Epithelial cell of prostate (primary cell): ENCODE measurements around the gene PBRM1.

ENCODE experiments used
- DNase-seq: peaks from one replicate; pipeline ENCODE4 v3.0.0-alpha.2; 2011; ENCODE audit warnings: low read depth, low spot score
- H3K27ac ChIP-seq: fragments of 450-650 bp; 2 replicates; pipeline ENCODE4 v1.5.1; 2017; ENCODE audit warnings: mild to moderate bottlenecking

PBRM1 gene

DNA sequence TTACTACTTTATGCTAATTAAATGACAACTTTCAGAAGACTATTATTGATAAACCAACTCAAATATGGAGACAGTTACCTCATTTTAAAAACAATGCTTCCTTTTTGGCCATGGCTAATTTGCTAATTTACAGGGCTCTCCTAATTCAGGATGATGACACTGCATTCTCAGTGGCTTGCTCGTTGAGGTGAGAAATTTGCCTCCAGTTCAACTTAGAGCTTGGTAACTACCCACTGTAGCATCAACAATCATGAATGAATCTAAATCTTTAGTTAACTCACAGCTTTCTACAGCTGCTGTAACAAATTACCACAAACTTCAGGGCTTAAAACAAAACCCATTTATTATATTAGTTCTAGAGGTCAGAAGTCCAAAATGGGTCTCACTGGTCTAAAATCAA, 14.0 kb downstream of the PBRM1 start:
- peak overlapping the region; percentile 76 for H3K27ac ChIP-seq
- DNase-seq = no peak

GRCh38 chr3:52670621-52671521, 14.8 kb downstream of the PBRM1 start:
- DNase-seq = peak; percentile 97
- H3K27ac ChIP-seq = peak overlapping the region; percentile 76

DNA sequence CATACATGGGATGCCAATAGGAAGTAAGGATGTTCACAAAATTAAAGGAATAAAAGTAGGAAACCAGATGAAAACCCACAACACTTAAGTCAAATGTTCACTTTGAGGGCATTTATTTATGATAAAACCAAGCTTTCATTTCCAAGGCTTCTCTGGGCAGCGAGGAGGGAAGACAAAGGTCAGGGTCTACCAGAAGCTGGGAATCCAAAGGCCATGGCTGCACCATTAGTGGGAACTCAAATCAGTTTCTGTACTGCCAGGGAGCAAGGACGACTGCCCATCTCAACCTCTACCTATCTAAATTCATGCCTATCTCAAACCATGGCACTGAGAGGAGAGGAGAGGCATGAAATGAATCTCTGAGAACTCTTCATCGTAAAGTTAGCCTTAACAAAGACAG, 22.6 kb downstream of the PBRM1 start:
- no peak for DNase-seq
- no peak overlapping the region for H3K27ac ChIP-seq

- DNase-seq = no peak
- no peak overlapping the region for H3K27ac ChIP-seq
Measured at GRCh38 chr3:52660046-52660445, 25.7 kb downstream of the PBRM1 start.

DNA sequence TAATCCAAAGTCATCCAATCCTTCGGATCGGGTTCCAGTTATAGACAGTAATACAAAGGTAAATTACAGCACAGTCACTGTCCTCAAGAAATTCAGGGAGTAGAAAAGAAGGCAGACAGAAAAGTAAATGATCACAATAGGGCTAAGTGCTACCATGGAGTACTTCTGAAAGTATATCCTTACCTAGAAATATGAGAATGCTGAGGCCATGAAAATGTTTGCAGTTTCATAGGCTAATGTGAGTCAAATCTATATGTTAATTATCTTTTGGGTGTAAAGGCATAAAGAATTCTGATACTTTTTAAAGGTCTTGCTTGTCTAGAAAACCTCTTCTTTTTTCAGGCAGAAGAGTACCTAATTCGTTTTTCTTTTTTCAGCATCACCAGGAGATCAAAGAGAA, 29.8 kb downstream of the PBRM1 start:
- DNase-seq = no peak
- H3K27ac ChIP-seq = no peak overlapping the region

DNA sequence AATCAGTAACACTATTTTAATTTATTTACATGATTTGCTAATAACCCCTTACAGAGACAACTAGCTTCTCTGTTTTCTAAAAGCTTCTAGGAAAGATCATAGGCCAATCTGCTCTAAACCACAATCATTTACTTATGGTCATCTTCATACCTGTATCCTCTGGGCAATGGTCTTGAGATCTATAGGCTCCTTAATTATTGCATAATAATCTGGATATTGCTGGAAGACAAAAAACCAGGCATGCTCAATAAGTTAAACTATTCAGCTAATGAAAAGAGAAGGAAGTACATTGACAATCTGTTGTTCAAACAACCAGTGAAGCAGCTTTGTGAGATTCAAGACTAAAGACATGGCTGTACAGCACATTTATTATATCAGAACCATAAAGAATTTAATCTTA, 34.1 kb downstream of the PBRM1 start:
- no peak for DNase-seq
- no peak overlapping the region for H3K27ac ChIP-seq

GRCh38 chr3:52650439-52650838, 35.3 kb downstream of the PBRM1 start:
- H3K27ac ChIP-seq = no peak overlapping the region
- no peak for DNase-seq

DNA sequence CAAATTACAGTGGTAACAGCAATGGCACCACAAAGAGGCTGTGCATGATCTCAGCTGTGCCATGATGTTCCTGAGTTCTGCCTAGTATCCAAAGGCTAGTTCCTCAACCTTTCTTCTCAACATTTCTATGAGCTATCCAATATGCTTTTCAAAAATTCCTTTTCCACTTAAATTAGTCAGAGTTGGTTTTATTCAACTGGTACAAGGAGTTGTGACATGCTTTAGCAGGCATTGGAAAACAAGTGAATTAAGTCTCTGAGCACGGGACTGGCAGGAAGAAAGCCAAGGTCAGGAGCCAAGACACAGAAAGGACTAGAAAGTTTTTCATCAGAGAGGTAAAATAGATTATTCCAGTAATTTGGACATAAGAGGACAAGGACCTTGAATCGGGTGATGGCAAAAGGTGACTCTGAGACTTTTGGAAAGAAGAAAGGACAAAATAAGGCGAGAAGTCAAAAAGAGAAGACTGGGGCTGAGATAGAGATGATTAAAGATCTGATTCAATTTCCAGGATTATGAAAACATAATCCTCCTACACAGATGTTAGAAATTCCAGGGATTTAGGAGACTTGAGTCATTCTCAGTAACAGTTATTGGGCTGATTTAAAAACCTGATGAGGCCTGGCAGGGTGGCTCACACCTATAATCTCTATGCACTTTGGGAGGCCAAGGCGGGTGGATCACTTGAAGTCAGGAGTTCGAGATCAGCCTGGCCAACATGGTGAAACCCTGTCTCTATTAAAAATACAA, 36.1 kb downstream of the PBRM1 start:
- H3K27ac ChIP-seq = no peak overlapping the region
- DNase-seq = no peak

DNA sequence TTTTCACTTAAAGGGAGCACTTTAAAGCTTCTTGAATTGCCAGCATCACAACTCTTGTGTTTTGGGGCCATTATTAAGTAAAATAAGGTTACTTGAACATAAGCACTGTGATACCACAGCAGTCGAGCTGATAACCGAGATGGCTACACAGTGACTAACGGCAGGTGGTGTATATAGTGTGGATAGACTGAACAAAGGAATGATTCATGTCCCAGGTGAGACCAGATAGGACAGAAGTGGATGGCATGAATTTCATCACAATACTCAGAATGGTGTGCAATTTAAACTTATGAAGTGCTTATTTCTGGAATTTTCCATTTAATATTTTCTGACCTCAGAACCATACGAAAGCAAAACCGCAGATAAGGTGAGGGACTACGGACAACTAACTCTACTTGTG, 40.2 kb downstream of the PBRM1 start:
- no peak overlapping the region for H3K27ac ChIP-seq
- no peak for DNase-seq

DNA sequence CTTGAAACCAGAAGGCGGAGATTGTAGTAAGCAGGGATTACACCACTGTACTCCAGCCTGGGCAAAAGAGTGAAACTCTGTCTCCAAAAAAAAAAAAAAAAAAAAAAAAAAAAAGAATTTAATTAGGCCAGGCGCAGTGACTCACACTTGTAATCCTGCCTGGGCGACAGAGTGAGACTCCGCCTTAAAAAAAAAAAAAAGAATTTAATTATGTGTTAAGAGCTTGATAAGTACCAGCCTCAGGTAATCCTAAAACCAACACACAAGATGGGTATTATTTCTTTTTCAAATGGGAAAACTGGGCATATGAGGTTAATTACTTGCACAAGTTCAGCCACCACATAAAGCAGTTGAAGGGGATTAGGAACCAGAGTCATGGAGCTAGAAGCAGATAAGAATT, 49.0 kb downstream of the PBRM1 start:
- H3K27ac ChIP-seq = no peak overlapping the region
- DNase-seq = no peak

- no peak for DNase-seq
- no peak overlapping the region for H3K27ac ChIP-seq
Measured at GRCh38 chr3:52633786-52634185, 51.9 kb downstream of the PBRM1 start.

DNA sequence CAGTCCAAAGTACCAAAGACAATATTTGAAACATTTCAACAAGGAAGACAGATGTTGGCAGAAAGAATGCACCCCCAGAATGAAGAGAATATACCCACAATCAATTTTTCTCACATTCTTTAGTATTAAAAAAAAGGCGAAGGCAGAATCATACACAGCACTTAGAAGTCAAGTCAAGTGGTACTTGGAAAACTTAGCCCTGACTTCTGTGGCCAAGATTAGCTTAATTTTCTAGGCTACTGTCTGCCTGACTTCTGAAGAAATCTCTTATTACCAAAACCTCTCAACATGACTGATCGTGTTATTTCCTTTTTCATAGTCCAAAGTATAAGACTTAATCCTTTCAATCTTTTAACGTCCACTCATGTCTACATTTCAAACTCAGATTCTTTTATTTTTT, 60.7 kb downstream of the PBRM1 start:
- no peak overlapping the region for H3K27ac ChIP-seq
- DNase-seq = no peak

DNA sequence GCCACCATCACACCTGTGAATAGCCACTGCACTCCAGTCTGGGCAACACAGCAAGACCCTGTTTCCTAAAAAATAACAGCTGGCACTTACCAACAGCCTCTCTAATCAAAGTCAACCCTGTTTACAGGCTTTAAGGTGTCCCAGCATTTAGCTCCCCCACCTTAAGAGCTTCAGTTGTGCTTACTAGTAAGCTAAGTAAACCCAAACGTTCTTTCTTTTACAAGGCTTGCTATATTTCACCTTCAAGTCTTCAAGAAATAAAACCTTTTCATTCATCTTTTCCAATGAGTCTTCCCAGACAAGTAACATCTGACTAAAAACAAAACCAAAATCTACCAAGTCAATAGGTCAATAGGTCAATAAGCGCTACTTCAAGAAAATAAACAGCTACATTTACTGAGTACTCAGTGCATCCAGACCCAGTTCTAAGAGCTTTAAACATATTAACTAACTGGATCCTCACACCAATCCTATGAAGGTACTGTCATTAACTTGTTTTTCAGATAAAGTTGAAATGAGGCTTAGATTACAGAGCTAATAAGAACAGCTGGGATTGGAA, 62.4 kb downstream of the PBRM1 start:
- H3K27ac ChIP-seq = no peak overlapping the region
- no peak for DNase-seq

DNA sequence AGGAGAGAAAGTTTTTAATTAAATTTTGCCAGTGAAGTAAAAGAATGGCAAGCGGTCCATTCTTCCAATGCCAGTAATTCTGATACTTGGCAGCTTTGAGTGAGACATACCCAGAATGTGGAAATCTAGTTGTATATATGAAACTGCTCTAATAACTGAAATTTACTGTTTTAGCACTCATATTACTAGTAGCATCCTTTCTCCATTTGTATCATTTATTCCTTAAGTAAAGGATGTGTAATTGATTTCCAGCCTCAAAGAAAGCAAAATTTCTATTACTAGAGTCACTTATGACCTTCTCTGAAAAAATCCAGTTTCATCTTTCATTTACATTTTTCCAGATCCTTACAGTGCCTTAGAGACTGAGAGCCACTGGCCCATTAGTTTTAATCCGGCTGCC, 65.1 kb downstream of the PBRM1 start:
- no peak overlapping the region for H3K27ac ChIP-seq

GRCh38 chr3:52615166-52615565, 70.5 kb downstream of the PBRM1 start:
- no peak overlapping the region for H3K27ac ChIP-seq
- no peak for DNase-seq

More for the DNA sequence above, 65.1 kb downstream of the PBRM1 start:
- no peak for DNase-seq

DNA sequence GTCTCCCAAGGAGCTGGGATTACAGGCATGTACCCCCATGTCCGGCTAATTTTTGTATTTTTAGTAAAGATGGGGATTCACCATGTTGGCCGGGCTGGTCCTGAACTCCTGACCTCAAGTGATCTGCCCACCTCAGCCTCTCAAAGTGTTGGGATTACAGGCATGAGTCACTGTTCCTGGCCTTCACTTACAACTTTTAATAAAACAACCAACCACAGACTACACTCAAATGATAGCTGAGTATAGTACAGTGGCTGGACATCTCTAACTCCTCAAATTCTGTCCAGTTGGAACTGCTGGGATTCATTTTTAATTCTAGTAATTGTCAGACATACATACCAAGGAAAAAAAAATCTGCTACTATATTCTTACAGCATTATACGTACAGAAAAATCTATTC, 71.0 kb downstream of the PBRM1 start:
- DNase-seq = no peak
- H3K27ac ChIP-seq = no peak overlapping the region

DNA sequence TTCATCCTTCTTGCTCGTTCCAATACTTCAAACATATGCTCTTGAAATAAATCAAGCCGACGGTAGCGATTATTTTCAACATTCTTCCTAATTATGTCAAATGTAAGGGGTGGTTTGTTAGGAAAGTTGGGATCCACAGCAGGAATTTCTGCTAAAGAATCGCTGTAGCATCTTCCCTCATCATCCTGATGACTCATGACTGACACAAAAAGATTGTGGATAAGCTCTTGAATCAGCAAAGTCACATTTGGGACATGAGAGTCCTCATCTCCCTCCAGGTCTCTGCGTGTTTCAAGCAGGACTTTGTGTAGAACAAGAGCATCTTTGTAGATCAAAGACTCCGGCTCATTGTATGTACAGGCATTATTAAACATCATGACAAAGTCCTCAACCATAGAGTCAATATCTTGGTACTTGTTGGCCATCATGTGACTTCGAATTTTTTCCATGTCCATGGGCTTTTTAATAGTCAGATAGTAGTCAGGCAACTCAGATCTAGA, 76.3 kb downstream of the PBRM1 start:
- H3K27ac ChIP-seq = no peak overlapping the region
- DNase-seq = no peak

DNA sequence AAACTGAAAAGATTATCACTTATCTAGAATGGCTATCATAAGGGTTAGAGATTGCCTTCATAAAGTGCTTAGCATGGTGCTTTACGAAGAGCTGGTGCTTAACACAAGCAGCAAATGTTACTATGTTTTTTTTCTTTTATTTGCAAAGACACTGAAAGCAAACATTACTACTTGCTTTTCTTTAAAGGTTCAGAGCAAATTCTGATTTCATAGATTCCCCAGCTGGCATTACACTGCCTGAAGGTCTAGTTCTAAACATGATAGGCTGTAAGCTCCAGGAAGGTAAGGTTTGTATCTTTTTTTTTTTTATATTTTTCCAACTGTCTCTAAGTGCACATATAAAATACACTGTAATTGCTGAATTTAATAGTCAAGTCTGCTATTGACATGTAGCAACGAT, 77.4 kb downstream of the PBRM1 start:
- no peak overlapping the region for H3K27ac ChIP-seq
- DNase-seq = no peak

GRCh38 chr3:52606373-52607085, 79.2 kb downstream of the PBRM1 start:
- H3K27ac ChIP-seq = peak overlapping the region; percentile 9
- peak; percentile 73 for DNase-seq

GRCh38 chr3:52600258-52600657, 85.5 kb downstream of the PBRM1 start:
- no peak overlapping the region for H3K27ac ChIP-seq
- no peak for DNase-seq
